ENCODE results near the gene PCDH9. TPM values are rescaled to one million over a fixed set of nuclear protein-coding genes. Genes with fewer than 3 reads are reported as not detected.

PCDH9 gene
- total RNA-seq, 4 donors from 2014 or later: 0.37 to 2.4 (median 1.5) TPM

DNA sequence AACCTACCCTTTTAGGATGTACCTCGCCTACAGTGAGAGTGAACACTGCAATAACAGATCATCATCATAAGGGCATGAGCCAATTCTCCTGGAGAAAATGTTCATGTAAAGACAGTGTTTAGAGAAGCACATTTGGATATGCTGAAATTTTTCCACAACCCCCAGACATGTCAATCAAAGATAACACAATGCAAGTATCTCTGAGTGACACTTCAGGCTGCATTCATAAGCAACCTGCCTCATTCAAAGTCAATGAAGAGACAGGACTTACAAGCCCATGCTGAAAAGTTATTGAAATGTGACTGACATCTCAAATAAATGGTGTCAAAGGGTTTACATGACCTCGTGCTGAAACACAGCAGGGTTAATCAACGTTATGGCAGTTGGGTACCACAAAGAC is 102.0 kb downstream of the PCDH9 start:
- 65 to 66% methylated on average over 3 of the region's 3 CpGs for WGBS, 2 donors (ENCODE audit: low coverage in 1 of 2)
- Histone ChIP-seq H3K9me3 (no peaks in the 10 kb centered on the region), H3K27me3 (no peaks in the 10 kb centered on the region), H3K4me3 (no peak overlapping the region), H3K27ac (no peak overlapping the region), H3K36me3 (no peaks in the 10 kb centered on the region), H3K4me1 (no peaks in the 10 kb centered on the region)
- no peak for DNase-seq
- in situ Hi-C loops (cut with MboI; ENCODE audit: low pct_ligation_motif_present in 1 of 4, low pct_unique_long_range_greater_than_20kb in 1 of 4, low sequenced_read_pairs in 3 of 4) (no loop called here), intact Hi-C loops (cut with DNase I; ENCODE audit: low total_unique reads) (no loop called here)
- no peak for TF ChIP-seq EP300 (IDR thresholded peaks at IDR 0.05; ENCODE audit: low read depth)
- TF ChIP-seq POLR2AphosphoS5 (IDR thresholded peaks at IDR 0.05): no peak
- TF ChIP-seq POLR2A (IDR thresholded peaks at IDR 0.05): no peak
- TF ChIP-seq, protein P1, sequence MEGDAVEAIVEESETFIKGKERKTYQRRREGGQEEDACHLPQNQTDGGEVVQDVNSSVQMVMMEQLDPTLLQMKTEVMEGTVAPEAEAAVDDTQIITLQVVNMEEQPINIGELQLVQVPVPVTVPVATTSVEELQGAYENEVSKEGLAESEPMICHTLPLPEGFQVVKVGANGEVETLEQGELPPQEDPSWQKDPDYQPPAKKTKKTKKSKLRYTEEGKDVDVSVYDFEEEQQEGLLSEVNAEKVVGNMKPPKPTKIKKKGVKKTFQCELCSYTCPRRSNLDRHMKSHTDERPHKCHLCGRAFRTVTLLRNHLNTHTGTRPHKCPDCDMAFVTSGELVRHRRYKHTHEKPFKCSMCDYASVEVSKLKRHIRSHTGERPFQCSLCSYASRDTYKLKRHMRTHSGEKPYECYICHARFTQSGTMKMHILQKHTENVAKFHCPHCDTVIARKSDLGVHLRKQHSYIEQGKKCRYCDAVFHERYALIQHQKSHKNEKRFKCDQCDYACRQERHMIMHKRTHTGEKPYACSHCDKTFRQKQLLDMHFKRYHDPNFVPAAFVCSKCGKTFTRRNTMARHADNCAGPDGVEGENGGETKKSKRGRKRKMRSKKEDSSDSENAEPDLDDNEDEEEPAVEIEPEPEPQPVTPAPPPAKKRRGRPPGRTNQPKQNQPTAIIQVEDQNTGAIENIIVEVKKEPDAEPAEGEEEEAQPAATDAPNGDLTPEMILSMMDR (IDR thresholded peaks at IDR 0.05): no peak

DNA sequence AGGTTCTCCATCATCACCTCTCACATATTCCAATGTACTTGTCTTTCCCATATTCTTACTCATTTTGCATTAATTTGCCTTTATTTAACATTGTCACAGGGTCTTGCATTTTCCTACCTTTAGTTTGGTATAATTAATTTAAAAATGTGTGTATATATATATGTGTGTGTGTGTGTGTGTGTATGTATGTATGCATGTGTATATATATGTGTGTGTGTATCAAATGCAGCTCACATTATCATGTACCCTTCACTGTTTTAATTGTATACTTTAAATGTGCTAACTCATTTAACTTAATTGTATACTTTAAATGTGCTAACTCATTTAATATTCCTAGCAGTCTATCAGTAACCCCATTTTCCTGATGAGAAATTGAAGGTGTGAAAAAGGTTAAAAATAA is 104.5 kb downstream of the PCDH9 start:
- no peak overlapping the region for H3K4me3 ChIP-seq
- in situ Hi-C loops (cut with MboI; ENCODE audit: low pct_ligation_motif_present in 1 of 4, low pct_unique_long_range_greater_than_20kb in 1 of 4, low sequenced_read_pairs in 3 of 4) (no loop called here), intact Hi-C loops (cut with DNase I; ENCODE audit: low total_unique reads) (no loop called here)
- no peak overlapping the region for H3K27ac ChIP-seq
- H3K9me3 ChIP-seq: no peaks in the 10 kb centered on the region
- H3K4me1 ChIP-seq: no peaks in the 10 kb centered on the region
- no peak for DNase-seq
- TF ChIP-seq POLR2AphosphoS5 (IDR thresholded peaks at IDR 0.05) (no peak), EP300 (IDR thresholded peaks at IDR 0.05; ENCODE audit: low read depth) (no peak), POLR2A (IDR thresholded peaks at IDR 0.05) (no peak)
- TF ChIP-seq, protein P1 (IDR thresholded peaks at IDR 0.05): no peak
- no peaks in the 10 kb centered on the region for H3K27me3 ChIP-seq
- no peaks in the 10 kb centered on the region for H3K36me3 ChIP-seq

DNA sequence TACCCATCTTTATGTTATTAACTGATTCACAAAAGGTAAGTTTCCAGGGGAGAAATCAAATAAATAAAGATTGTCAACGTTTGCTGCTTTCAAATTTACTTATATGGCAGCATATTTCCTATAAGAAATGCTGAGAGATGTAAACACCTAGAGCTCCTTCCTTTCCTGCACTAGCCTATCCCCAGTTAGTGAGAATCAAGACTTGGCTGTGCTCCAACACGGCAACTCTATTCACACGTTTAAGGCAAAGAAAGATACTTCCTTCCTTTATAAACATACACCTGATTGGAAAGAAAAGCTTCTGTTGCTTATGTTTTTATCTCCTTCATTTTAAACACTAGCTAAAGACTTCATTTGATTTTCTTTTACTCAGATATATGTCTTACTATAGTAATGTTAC is 107.0 kb downstream of the PCDH9 start:
- H3K9me3 ChIP-seq: no peaks in the 10 kb centered on the region
- no peaks in the 10 kb centered on the region for H3K4me1 ChIP-seq
- no peak for DNase-seq
- H3K27ac ChIP-seq: no peak overlapping the region
- H3K4me3 ChIP-seq: no peak overlapping the region
- WGBS, 2 donors (ENCODE audit: low coverage in 1 of 2): 22 to 26% methylated on average over 3 of the region's 3 CpGs
- intact Hi-C loops (cut with DNase I; ENCODE audit: low total_unique reads) (no loop called here), in situ Hi-C loops (cut with MboI; ENCODE audit: low pct_ligation_motif_present in 1 of 4, low pct_unique_long_range_greater_than_20kb in 1 of 4, low sequenced_read_pairs in 3 of 4) (no loop called here)
- no peaks in the 10 kb centered on the region for H3K36me3 ChIP-seq
- H3K27me3 ChIP-seq: no peaks in the 10 kb centered on the region
- TF ChIP-seq, protein P1 (IDR thresholded peaks at IDR 0.05): no peak
- TF ChIP-seq POLR2AphosphoS5 (IDR thresholded peaks at IDR 0.05) (no peak), POLR2A (IDR thresholded peaks at IDR 0.05) (no peak), EP300 (IDR thresholded peaks at IDR 0.05; ENCODE audit: low read depth) (no peak)

DNA sequence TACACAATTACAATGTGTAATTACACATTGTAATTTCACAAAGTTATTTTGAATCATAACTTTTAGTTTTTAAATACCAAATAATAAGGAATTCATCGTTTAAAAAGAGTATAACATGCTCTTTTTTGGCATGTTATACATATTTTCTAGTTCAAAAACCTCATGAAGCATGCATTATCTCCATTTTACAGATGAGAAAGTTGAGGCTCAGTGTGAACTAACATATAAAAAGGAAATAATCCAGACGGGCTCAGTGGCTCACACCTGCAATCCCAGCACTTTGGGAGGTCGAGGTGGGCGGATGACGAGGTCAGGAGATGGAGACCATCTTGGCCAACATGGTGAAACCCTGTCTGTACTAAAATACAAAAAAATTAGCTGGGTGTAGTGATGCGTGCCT is 107.9 kb downstream of the PCDH9 start:
- TF ChIP-seq, protein P1 (IDR thresholded peaks at IDR 0.05): no peak
- no peak for TF ChIP-seq POLR2A (IDR thresholded peaks at IDR 0.05)
- TF ChIP-seq POLR2AphosphoS5 (IDR thresholded peaks at IDR 0.05): no peak
- TF ChIP-seq EP300 (IDR thresholded peaks at IDR 0.05; ENCODE audit: low read depth): no peak
- no peak for DNase-seq
- intact Hi-C loops (cut with DNase I; ENCODE audit: low total_unique reads) (no loop called here), in situ Hi-C loops (cut with MboI; ENCODE audit: low pct_ligation_motif_present in 1 of 4, low pct_unique_long_range_greater_than_20kb in 1 of 4, low sequenced_read_pairs in 3 of 4) (no loop called here)
- H3K4me1 ChIP-seq: no peaks in the 10 kb centered on the region
- WGBS, 2 donors (ENCODE audit: low coverage in 1 of 2): 57% methylated on average over 6 of the region's 6 CpGs
- no peaks in the 10 kb centered on the region for H3K27me3 ChIP-seq
- H3K4me3 ChIP-seq: no peak overlapping the region
- no peaks in the 10 kb centered on the region for H3K36me3 ChIP-seq
- no peak overlapping the region for H3K27ac ChIP-seq
- no peaks in the 10 kb centered on the region for H3K9me3 ChIP-seq
